GM12878 (cell line): ENCODE data around the gene IRGC. TPM values are rescaled to one million over a fixed set of nuclear protein-coding genes. Genes with fewer than 3 reads are reported as not detected.
A peak's percentile ranks its signal among the peaks of the same experiment; 100 is the strongest.

Source experiments
- ATF2 ChIP-seq: IDR thresholded peaks from 2 replicates; pipeline ENCODE4 v1.6.1; 2012; ENCODE audit warnings: low read length, inconsistent platforms
- ATF3 ChIP-seq: IDR thresholded peaks from 2 replicates; pipeline ENCODE4 v1.6.1; 2011; ENCODE audit warnings: low read depth, mild to moderate bottlenecking, low read length, moderate library complexity, borderline replicate concordance; ENCODE audit errors: extremely low read depth
- BCL11A ChIP-seq: IDR thresholded peaks from 2 replicates; pipeline ENCODE4 v1.6.1; 2011; ENCODE audit warnings: low read depth, low read length
- CBFB ChIP-seq: IDR thresholded peaks from 2 replicates; pipeline ENCODE4 v1.6.1; 2016; ENCODE audit warnings: antibody characterized with exemption, low read depth
- CBX3 ChIP-seq: fragments of 200-600 bp; sonication (generic); IDR thresholded peaks from 2 replicates; pipeline ENCODE4 v1.6.1; 2016; ENCODE audit warnings: low read depth, borderline replicate concordance
- CHD1 ChIP-seq: IDR thresholded peaks from 2 replicates; pipeline ENCODE4 v1.6.1; 2012; ENCODE audit warnings: low read depth, low read length, improper control_type of control experiment
- ESRRA ChIP-seq: IDR thresholded peaks from 2 replicates; pipeline ENCODE4 v1.6.1; 2012; ENCODE audit warnings: mild to moderate bottlenecking, low read length, improper control_type of control experiment
- ETV6 ChIP-seq, 2 experiments: fragments of 450-650 bp in 1 of 2; IDR thresholded peaks in 1 of 2; conservative IDR thresholded peaks in 1 of 2; 2 replicates each; pipeline ENCODE4 v1.6.1; 2014; ENCODE audit warnings: antibody characterized with exemption in 1 of 2, borderline replicate concordance in 1 of 2, low read depth in 1 of 2, mild to moderate bottlenecking in 1 of 2, moderate library complexity in 1 of 2
- GATAD2B ChIP-seq: fragments of 450-650 bp; conservative IDR thresholded peaks from 2 replicates; pipeline ENCODE4 v1.6.1; 2017; ENCODE audit warnings: low read depth, mild to moderate bottlenecking, moderate library complexity
- IKZF1 ChIP-seq: fragments of 450-650 bp; conservative IDR thresholded peaks from 2 replicates; pipeline ENCODE4 v1.6.1; 2017; ENCODE audit warnings: antibody characterized with exemption, mild to moderate bottlenecking
- JUNB ChIP-seq: IDR thresholded peaks from 2 replicates; pipeline ENCODE4 v1.6.1; 2016; ENCODE audit warnings: antibody characterized with exemption, mild to moderate bottlenecking
- RAD51 ChIP-seq: fragments of 450-650 bp; IDR thresholded peaks from 2 replicates; pipeline ENCODE4 v1.6.1; 2016; ENCODE audit warnings: moderate library complexity, mild to moderate bottlenecking, inconsistent platforms
- RELA ChIP-seq: fragments of 450-650 bp; IDR thresholded peaks from 2 replicates; pipeline ENCODE4 v1.8.0; 2014; ENCODE audit warnings: borderline replicate concordance; ENCODE audit not compliant: partially characterized antibody
- RUNX3 ChIP-seq: IDR thresholded peaks from 2 replicates; pipeline ENCODE4 v1.6.1; 2012; ENCODE audit warnings: low read length, inconsistent platforms
- SMC3 ChIP-seq: IDR thresholded peaks from 2 replicates; pipeline ENCODE4 v1.6.1; 2011; ENCODE audit warnings: low read length, improper control_type of control experiment, borderline replicate concordance
- SP1 ChIP-seq: IDR thresholded peaks from one replicate; pipeline ENCODE4 v1.6.1; 2011; ENCODE audit warnings: low read depth, low read length
- TCF7 ChIP-seq: IDR thresholded peaks from 2 replicates; pipeline ENCODE4 v1.6.1; 2014; ENCODE audit warnings: antibody characterized with exemption, borderline replicate concordance
- YY1 ChIP-seq: IDR thresholded peaks from 2 replicates; pipeline ENCODE4 v1.6.1; 2011; ENCODE audit warnings: low read depth, mild to moderate bottlenecking, low read length
- ZNF274 ChIP-seq: IDR thresholded peaks from one replicate; pipeline ENCODE4 v1.8.0; 2011; ENCODE audit not compliant: insufficient read length, insufficient read depth
- ZZZ3 ChIP-seq: IDR thresholded peaks from 2 replicates; pipeline ENCODE4 v1.6.1; 2011; ENCODE audit warnings: low read depth; ENCODE audit not compliant: control insufficient read depth, insufficient read length
- polyA plus RNA-seq, 11 experiments: library from polyadenylated mRNA; depleted of rRNA in 4 of 11; unstranded in 6 of 11; stranded (reverse) in 5 of 11; fragments of >200 nt; fragmentation: Nextera tagmentation in 4 of 11; fragmentation: Illumina TruSeq in 1 of 11; extraction: Ambion mirVana in 4 of 11; extraction: Trizol in 1 of 11; gene quantifications; 1 replicate in 1 of 11; 2 replicates in 10 of 11; pipeline versions ENCODE4 v1.2.1 to v1.2.3, GENCODE V29; 2011 to 2016; ENCODE audit warnings: inconsistent platforms in 2 of 11, missing spikeins in 2 of 11, low read depth in 1 of 11
- total RNA-seq, 4 experiments: library from RNA; depleted of rRNA in 3 of 4; stranded (reverse); fragments of >200 nt in 3 of 4; fragmentation: Illumina TruSeq in 1 of 4; extraction: Trizol in 1 of 4; gene quantifications; 2 replicates each; pipeline versions ENCODE4 v1.2.1 to v1.2.3, GENCODE V29; 2013 to 2021
- TF ChIP-seq, protein P1 (sequence below): fragments of 450-650 bp; IDR thresholded peaks from 2 replicates; pipeline ENCODE4 v1.6.1; 2017; ENCODE audit warnings: mild to moderate bottlenecking
- TF ChIP-seq, protein P2 (sequence below): fragments of 450-650 bp; IDR thresholded peaks from 2 replicates; pipeline ENCODE4 v1.6.1; 2016; ENCODE audit warnings: mild to moderate bottlenecking

The IRGC gene
- total and polyA plus RNA-seq, 10 of the 15 experiments (the other 5 are each of a cell fraction or from before 2014, with no cell fraction given), result 0.04 TPM; not detected in 9

DNA sequence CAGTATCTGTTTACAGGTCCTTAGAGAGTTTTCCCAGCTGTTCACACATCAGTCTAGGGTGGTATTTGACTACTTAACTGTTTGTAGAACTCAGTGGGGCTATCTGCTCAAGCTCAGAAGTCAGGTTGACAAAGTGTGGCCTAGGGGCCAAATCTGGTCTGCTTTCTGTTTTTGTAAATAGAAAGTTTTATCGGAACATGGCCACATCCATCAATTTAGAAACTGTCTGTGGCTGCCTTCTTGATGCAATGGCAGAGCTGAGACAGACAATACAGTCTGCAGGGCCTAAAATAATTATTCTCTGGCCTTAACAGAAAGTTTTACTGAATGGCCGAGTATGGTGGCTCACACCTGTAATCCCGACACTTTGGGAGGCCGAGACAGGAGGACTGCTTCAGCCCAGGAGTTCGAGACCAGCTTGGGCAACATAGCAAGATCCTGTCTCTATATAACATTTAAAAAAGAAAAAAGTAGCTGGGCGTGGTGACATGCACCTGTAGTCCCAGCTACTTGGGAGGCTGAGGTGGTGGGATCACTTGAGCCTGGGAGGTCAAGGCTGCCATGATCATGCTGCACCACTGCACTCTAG lies 36.5 kb downstream of the IRGC start (continued):
- TF ChIP-seq, protein P1, sequence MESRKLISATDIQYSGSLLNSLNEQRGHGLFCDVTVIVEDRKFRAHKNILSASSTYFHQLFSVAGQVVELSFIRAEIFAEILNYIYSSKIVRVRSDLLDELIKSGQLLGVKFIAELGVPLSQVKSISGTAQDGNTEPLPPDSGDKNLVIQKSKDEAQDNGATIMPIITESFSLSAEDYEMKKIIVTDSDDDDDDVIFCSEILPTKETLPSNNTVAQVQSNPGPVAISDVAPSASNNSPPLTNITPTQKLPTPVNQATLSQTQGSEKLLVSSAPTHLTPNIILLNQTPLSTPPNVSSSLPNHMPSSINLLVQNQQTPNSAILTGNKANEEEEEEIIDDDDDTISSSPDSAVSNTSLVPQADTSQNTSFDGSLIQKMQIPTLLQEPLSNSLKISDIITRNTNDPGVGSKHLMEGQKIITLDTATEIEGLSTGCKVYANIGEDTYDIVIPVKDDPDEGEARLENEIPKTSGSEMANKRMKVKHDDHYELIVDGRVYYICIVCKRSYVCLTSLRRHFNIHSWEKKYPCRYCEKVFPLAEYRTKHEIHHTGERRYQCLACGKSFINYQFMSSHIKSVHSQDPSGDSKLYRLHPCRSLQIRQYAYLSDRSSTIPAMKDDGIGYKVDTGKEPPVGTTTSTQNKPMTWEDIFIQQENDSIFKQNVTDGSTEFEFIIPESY, result no peak
- no peak for TF ChIP-seq CBFB
- TF ChIP-seq CHD1, result no peak
- no peak for TF ChIP-seq ATF2
- TF ChIP-seq IKZF1, result no peak
- peak; percentile 22; the same call in 1 of the 2 replicates for TF ChIP-seq YY1
- TF ChIP-seq SP1, result no peak
- no peak for TF ChIP-seq TCF7
- no peak for TF ChIP-seq ESRRA
- TF ChIP-seq RAD51, result no peak
- no peak for TF ChIP-seq JUNB
- TF ChIP-seq RELA, result no peak
- no peak for TF ChIP-seq CBX3
- TF ChIP-seq SMC3, result no peak
- no peak for TF ChIP-seq ATF3
- TF ChIP-seq, protein P2, sequence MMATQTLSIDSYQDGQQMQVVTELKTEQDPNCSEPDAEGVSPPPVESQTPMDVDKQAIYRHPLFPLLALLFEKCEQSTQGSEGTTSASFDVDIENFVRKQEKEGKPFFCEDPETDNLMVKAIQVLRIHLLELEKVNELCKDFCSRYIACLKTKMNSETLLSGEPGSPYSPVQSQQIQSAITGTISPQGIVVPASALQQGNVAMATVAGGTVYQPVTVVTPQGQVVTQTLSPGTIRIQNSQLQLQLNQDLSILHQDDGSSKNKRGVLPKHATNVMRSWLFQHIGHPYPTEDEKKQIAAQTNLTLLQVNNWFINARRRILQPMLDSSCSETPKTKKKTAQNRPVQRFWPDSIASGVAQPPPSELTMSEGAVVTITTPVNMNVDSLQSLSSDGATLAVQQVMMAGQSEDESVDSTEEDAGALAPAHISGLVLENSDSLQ, result no peak
- no peak for TF ChIP-seq BCL11A
- no peak for TF ChIP-seq ETV6 (conservative IDR thresholded peaks at IDR 0.05 in 1 of 2, IDR thresholded peaks at IDR 0.05 in 1 of 2; ENCODE audit: borderline replicate concordance in 1 of 2, low read depth in 1 of 2)
- no peak for TF ChIP-seq ZZZ3
- no peak for TF ChIP-seq ZNF274
- no peak for TF ChIP-seq GATAD2B
- TF ChIP-seq RUNX3, result peak; percentile 60
